Islet of Langerhans (tissue), 1 donor: ENCODE data around the gene C17orf50.

Experiments
- FAIRE-seq: peaks from one replicate; lab custom pipeline; 2011; peaks lifted over from hg19 to GRCh38; lab: Jason Lieb, UNC

The C17orf50 gene

GRCh38 chr17:35760587-35760986 is at the start of gene C17orf50:
TSS of gene C17orf50 (plus strand) at chr17:35760887. CDS start at chr17:35760942, 55 bp downstream.
- no peak for FAIRE-seq

GRCh38 chr17:35710950-35711349 is 49.7 kb upstream of the C17orf50 start:
- FAIRE-seq = no peak

- no peak for FAIRE-seq
These were observed 47.5 kb upstream of the C17orf50 start for GRCh38 chr17:35713069-35713728.

- no peak for FAIRE-seq
These were observed 45.7 kb upstream of the C17orf50 start for GRCh38 chr17:35714988-35715387.

- no peak for FAIRE-seq
These were observed 45.3 kb upstream of the C17orf50 start for GRCh38 chr17:35715416-35715815.

GRCh38 chr17:35716173-35716572 is 44.5 kb upstream of the C17orf50 start:
- FAIRE-seq = no peak

- no peak for FAIRE-seq
These were observed 43.7 kb upstream of the C17orf50 start for GRCh38 chr17:35716897-35717465.

- FAIRE-seq = no peak
These were observed 43.2 kb upstream of the C17orf50 start for GRCh38 chr17:35717475-35717874.

GRCh38 chr17:35723735-35724134 is 37.0 kb upstream of the C17orf50 start:
- no peak for FAIRE-seq

- FAIRE-seq = no peak
These were observed 35.6 kb upstream of the C17orf50 start for GRCh38 chr17:35725058-35725457.

GRCh38 chr17:35725802-35726126 is 34.9 kb upstream of the C17orf50 start:
- FAIRE-seq = no peak

GRCh38 chr17:35726127-35726952 is 34.3 kb upstream of the C17orf50 start:
- no peak for FAIRE-seq

- no peak for FAIRE-seq
These were observed 33.7 kb upstream of the C17orf50 start for GRCh38 chr17:35726953-35727460.

- no peak for FAIRE-seq
These were observed 33.1 kb upstream of the C17orf50 start for GRCh38 chr17:35727635-35728034.

- no peak for FAIRE-seq
These were observed 32.1 kb upstream of the C17orf50 start for GRCh38 chr17:35728551-35728950.

GRCh38 chr17:35729405-35729833 is 31.3 kb upstream of the C17orf50 start:
- no peak for FAIRE-seq

GRCh38 chr17:35730400-35731005 is 30.2 kb upstream of the C17orf50 start:
- no peak for FAIRE-seq

GRCh38 chr17:35731239-35731916 is 29.3 kb upstream of the C17orf50 start, which contains the start of gene RASL10B:
TSS of gene RASL10B (plus strand) at chr17:35731639. CDS start at chr17:35735185, 3,546 bp downstream.
- no peak for FAIRE-seq

GRCh38 chr17:35731917-35732805 is 28.5 kb upstream of the C17orf50 start:
- no peak for FAIRE-seq

GRCh38 chr17:35732806-35733136 is 27.9 kb upstream of the C17orf50 start:
- no peak for FAIRE-seq

GRCh38 chr17:35733366-35733765 is 27.3 kb upstream of the C17orf50 start:
- no peak for FAIRE-seq
